Measurements from ENCODE around the gene DNAJB6. TPM values are rescaled to one million over a fixed set of nuclear protein-coding genes. Genes with fewer than 3 reads are reported as not detected.

DNAJB6 gene
- total RNA-seq, 2 donors from 2014 or later: 126 to 174 TPM

DNA sequence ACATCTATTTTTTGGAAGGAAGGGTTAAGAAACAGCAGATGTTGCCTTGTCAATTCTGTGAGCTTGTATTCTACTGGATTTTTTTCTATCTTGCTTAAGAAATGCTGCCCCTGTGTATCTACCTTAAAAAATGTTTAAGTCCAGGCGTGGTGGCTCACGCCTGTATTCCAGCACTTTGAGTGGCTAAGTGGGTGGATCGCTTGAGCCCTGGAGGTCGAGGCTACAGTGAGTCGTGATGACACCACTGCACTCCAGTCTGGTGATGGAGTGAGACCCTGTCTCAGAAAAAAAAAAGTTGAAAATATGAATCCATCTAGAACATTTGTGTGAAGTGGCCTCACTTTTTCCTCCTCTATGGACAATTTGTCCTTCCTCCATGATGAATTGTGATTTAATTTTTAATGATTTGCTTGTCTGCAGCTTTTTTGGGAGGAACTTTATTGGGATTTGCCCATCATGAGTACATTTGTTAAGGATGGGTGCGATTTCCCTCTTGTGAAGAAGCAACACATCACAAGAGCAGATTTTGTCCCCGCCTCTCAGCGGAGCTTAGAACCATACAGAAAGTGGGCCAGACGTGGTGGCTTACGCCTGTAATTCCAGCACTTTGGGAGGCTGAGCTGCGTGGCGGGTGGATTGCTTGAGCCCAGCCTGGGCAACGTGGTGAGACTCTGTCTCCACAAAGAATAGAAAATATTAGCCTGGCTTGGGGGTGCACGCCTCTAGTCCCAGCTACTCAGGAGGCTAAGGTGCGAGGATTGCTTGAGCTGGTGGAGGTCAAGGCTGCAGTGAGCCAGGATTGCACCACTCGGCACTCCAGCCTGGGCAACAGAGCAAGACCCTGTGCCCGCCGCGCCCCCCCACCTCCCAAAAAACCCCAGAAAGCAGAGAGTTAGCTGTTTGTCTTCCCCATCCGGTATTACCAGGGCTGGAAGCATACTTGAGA, 57.7 kb downstream of the DNAJB6 start:
- H3K27ac ChIP-seq (ENCODE audit: low read depth, low read length): no peak overlapping the region
- Mint-ChIP-seq H3K4me3 (no peak overlapping the region), H3K36me3 (ENCODE audit: low read depth) (peaks cover 54% of the 10 kb centered on the region), H3K27ac (no peak overlapping the region), H3K9me3 (no peaks in the 10 kb centered on the region), H3K4me1 (peaks cover 9% of the 10 kb centered on the region), H3K27me3 (ENCODE audit: insufficient read depth) (no peaks in the 10 kb centered on the region)
- no peaks in the 10 kb centered on the region for H3K27me3 ChIP-seq (ENCODE audit: control insufficient read depth, insufficient read depth, low read length, poor library complexity, severe bottlenecking)
- H3K4me3 ChIP-seq (ENCODE audit: low read length): no peak overlapping the region
- no peak overlapping the region for H3K9ac ChIP-seq (ENCODE audit: extremely low read depth, low read length, poor library complexity, severe bottlenecking)
- peaks cover 3% of the 10 kb centered on the region for H3K4me1 ChIP-seq (ENCODE audit: control insufficient read depth, insufficient read depth, low read length)
- 94 to 97% methylated on average over 15 to 20 of the region's 20 CpGs for WGBS, 2 experiments (ENCODE audit: insufficient coverage in 1 of 2, insufficient read length in 1 of 2)
- no peaks in the 10 kb centered on the region for H3K9me3 ChIP-seq (ENCODE audit: control insufficient read depth, low read length)
- TF ChIP-seq, protein P1, sequence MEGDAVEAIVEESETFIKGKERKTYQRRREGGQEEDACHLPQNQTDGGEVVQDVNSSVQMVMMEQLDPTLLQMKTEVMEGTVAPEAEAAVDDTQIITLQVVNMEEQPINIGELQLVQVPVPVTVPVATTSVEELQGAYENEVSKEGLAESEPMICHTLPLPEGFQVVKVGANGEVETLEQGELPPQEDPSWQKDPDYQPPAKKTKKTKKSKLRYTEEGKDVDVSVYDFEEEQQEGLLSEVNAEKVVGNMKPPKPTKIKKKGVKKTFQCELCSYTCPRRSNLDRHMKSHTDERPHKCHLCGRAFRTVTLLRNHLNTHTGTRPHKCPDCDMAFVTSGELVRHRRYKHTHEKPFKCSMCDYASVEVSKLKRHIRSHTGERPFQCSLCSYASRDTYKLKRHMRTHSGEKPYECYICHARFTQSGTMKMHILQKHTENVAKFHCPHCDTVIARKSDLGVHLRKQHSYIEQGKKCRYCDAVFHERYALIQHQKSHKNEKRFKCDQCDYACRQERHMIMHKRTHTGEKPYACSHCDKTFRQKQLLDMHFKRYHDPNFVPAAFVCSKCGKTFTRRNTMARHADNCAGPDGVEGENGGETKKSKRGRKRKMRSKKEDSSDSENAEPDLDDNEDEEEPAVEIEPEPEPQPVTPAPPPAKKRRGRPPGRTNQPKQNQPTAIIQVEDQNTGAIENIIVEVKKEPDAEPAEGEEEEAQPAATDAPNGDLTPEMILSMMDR (conservative IDR thresholded peaks at IDR 0.05): no peak
- no peak for DNase-seq
- peaks cover 51% of the 10 kb centered on the region for H3K36me3 ChIP-seq (ENCODE audit: control insufficient read depth, insufficient read depth, low read length)

DNA sequence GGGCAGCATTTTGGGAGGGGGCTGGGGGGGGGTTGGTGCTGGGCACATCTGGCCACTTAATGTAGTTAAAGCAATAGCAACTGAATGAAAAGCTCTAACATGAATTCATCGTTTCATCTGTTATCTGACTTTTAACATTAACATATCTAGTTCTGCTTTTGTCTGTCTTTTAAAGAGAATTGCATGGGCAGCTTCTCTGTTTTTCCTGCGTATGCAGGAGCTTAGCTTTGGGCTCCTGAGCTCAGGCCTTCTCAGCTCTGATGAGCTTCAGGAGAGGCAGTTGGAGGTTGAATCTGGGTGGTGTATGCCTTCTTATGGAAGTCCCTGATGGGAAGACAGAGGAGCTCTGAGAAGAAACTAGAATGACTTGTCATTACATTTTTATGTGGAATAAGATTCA, 58.4 kb downstream of the DNAJB6 start:
- Histone ChIP-seq H3K36me3 (ENCODE audit: control insufficient read depth, insufficient read depth, low read length) (peaks cover 51% of the 10 kb centered on the region), H3K4me3 (ENCODE audit: low read length) (no peak overlapping the region), H3K27me3 (ENCODE audit: control insufficient read depth, insufficient read depth, low read length, poor library complexity, severe bottlenecking) (no peaks in the 10 kb centered on the region), H3K9ac (ENCODE audit: extremely low read depth, low read length, poor library complexity, severe bottlenecking) (no peak overlapping the region), H3K4me1 (ENCODE audit: control insufficient read depth, insufficient read depth, low read length) (peaks cover 3% of the 10 kb centered on the region), H3K9me3 (ENCODE audit: control insufficient read depth, low read length) (no peaks in the 10 kb centered on the region), H3K27ac (ENCODE audit: low read depth, low read length) (no peak overlapping the region)
- no peaks in the 10 kb centered on the region for H3K27me3 Mint-ChIP-seq (ENCODE audit: insufficient read depth)
- H3K36me3 Mint-ChIP-seq (ENCODE audit: low read depth): peaks cover 55% of the 10 kb centered on the region
- peaks cover 9% of the 10 kb centered on the region for H3K4me1 Mint-ChIP-seq
- TF ChIP-seq, protein P1 (conservative IDR thresholded peaks at IDR 0.05): no peak
- peak overlapping the region; percentile 82 for H3K27ac Mint-ChIP-seq
- H3K4me3 Mint-ChIP-seq: no peak overlapping the region
- 83 to 92% methylated on average over 1 to 2 of the region's 2 CpGs for WGBS, 2 experiments (ENCODE audit: insufficient coverage in 1 of 2, insufficient read length in 1 of 2)
- no peak for DNase-seq
- no peaks in the 10 kb centered on the region for H3K9me3 Mint-ChIP-seq

DNA sequence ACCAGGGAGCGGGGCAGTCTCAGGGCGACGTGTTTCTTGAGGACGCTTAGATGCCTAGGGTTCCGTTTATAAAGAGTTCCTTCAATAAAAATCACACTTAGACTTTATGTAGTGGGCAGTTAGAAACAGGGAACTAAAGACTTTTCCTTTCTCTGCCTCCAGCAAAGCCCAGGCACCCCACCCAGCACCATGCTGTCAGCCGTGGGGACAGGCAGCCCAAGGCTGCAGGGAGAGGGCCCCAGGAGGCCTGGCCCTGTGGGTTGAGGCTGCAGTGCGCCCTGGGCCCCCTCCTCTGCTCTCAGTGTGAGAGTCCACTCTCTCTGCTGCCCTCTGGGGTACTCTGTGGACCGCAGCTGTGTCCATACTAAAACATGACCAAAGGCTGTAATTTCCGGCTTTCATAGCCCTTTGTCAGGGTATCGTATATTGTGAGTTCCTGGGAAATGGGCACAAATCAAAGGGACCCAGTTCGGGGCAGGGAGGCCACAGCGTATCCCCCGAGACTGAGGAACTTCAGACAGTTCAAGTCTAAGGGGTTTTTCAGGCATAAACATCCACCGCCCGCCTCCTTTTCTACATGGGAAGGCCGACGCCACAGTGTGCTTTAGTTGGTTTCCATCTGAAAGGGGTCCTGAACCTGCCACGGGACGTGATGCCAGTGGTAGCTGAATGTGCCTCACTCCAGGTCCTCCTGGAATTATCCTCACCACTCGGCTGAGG, 59.7 kb downstream of the DNAJB6 start:
- H3K4me1 Mint-ChIP-seq: peaks cover 9% of the 10 kb centered on the region
- Histone ChIP-seq H3K4me1 (ENCODE audit: control insufficient read depth, insufficient read depth, low read length) (peaks cover 3% of the 10 kb centered on the region), H3K9me3 (ENCODE audit: control insufficient read depth, low read length) (no peaks in the 10 kb centered on the region), H3K27ac (ENCODE audit: low read depth, low read length) (peak overlapping the region; percentile 38), H3K4me3 (ENCODE audit: low read length) (no peak overlapping the region), H3K9ac (ENCODE audit: extremely low read depth, low read length, poor library complexity, severe bottlenecking) (no peak overlapping the region), H3K36me3 (ENCODE audit: control insufficient read depth, insufficient read depth, low read length) (peaks cover 50% of the 10 kb centered on the region), H3K27me3 (ENCODE audit: control insufficient read depth, insufficient read depth, low read length, poor library complexity, severe bottlenecking) (no peaks in the 10 kb centered on the region)
- DNase-seq: no peak
- H3K27me3 Mint-ChIP-seq (ENCODE audit: insufficient read depth): no peaks in the 10 kb centered on the region
- WGBS, 2 experiments (ENCODE audit: insufficient coverage in 1 of 2, insufficient read length in 1 of 2): 93 to 96% methylated on average over 15 to 20 of the region's 20 CpGs
- H3K4me3 Mint-ChIP-seq: no peak overlapping the region
- TF ChIP-seq, protein P1 (conservative IDR thresholded peaks at IDR 0.05): no peak
- H3K27ac Mint-ChIP-seq: no peak overlapping the region
- no peaks in the 10 kb centered on the region for H3K9me3 Mint-ChIP-seq
- peaks cover 55% of the 10 kb centered on the region for H3K36me3 Mint-ChIP-seq (ENCODE audit: low read depth)
